PFSK-1 (cell line): ENCODE data around the gene KRTAP10-1.

Experiments
- FOXP2 ChIP-seq: optimal IDR thresholded peaks from 2 replicates; pipeline ENCODE3; 2011; ENCODE audit warnings: borderline replicate concordance, control low read depth, inconsistent platforms; ENCODE audit not compliant: insufficient read depth; ENCODE audit errors: extremely low read length, extremely low read depth
- POLR2AphosphoS5 ChIP-seq: IDR thresholded peaks from 2 replicates; pipeline ENCODE4 v1.6.1; 2012; ENCODE audit warnings: low read depth, mild to moderate bottlenecking, control low read depth, low read length, moderate library complexity
- TAF1 ChIP-seq: IDR thresholded peaks from 2 replicates; pipeline ENCODE4 v1.6.1; 2012; ENCODE audit warnings: low read length, control low read depth, borderline replicate concordance; ENCODE audit not compliant: insufficient read depth

- TF ChIP-seq FOXP2 (no peak), POLR2AphosphoS5 (no peak), TAF1 (no peak)
Observed at GRCh38 chr21:44520326-44521300, 19.4 kb downstream of the KRTAP10-1 start.
